ENCODE results near the gene SIRT2. TPM values are rescaled to one million over a fixed set of nuclear protein-coding genes. Genes with fewer than 3 reads are reported as not detected.

SIRT2 gene
- total and polyA plus RNA-seq, 2 of the 13 experiments (the other 11 are each of a cell fraction or from before 2014, with no cell fraction given), result 22.3 to 26.1 TPM

GRCh38 chr19:38929929-38930775 lies 30.7 kb upstream of the SIRT2 start, which contains the start of gene SARS2 (continued):
- TF ChIP-seq ZNF281 (CRISPR knock-in tag; IDR thresholded peaks at IDR 0.05; ENCODE audit: borderline replicate concordance) (no peak), HNRNPH1 (optimal IDR thresholded peaks at IDR 0.05; ENCODE audit: low read depth, low read length) (no peak), ARID3A (IDR thresholded peaks at IDR 0.05; ENCODE audit: low read depth, low read length) (no peak), ZNF772 (CRISPR knock-in tag; IDR thresholded peaks at IDR 0.05) (peak; percentile 75; the same call in 1 of the 2 replicates), ZFP90 (CRISPR knock-in tag; IDR thresholded peaks at IDR 0.05; ENCODE audit: borderline replicate concordance) (peak; percentile 47; the same call in 1 of the 2 replicates), MTERF4 (CRISPR knock-in tag; IDR thresholded peaks at IDR 0.05) (no peak), UBTF (CRISPR knock-in tag; IDR thresholded peaks at IDR 0.05) (no peak), NCOA2 (CRISPR knock-in tag; IDR thresholded peaks at IDR 0.05) (no peak), ZFP37 (CRISPR knock-in tag; IDR thresholded peaks at IDR 0.05; ENCODE audit: borderline replicate concordance) (no peak), GTF2F1 (IDR thresholded peaks at IDR 0.05; ENCODE audit: low read length) (no peak), REST (IDR thresholded peaks at IDR 0.05; ENCODE audit: borderline replicate concordance in 1 of 2, low read depth in 1 of 2, low read length in 2 of 2) (no peak; a peak in 1 of 4 replicates), CCDC6 (CRISPR knock-in tag; IDR thresholded peaks at IDR 0.05) (0 out of 2 replicates have a peak, but pooled peaks have one; percentile 39), ZNF383 (CRISPR knock-in tag; IDR thresholded peaks at IDR 0.05; ENCODE audit: borderline replicate concordance) (no peak), BORCS8-MEF2B (CRISPR knock-in tag; IDR thresholded peaks at IDR 0.05) (no peak), HDAC6 (IDR thresholded peaks at IDR 0.05; ENCODE audit: low read depth, low read length) (no peak)

Measured in HepG2 (cell line).